ENCODE results near the gene LY6G5B.

The LY6G5B gene

DNA sequence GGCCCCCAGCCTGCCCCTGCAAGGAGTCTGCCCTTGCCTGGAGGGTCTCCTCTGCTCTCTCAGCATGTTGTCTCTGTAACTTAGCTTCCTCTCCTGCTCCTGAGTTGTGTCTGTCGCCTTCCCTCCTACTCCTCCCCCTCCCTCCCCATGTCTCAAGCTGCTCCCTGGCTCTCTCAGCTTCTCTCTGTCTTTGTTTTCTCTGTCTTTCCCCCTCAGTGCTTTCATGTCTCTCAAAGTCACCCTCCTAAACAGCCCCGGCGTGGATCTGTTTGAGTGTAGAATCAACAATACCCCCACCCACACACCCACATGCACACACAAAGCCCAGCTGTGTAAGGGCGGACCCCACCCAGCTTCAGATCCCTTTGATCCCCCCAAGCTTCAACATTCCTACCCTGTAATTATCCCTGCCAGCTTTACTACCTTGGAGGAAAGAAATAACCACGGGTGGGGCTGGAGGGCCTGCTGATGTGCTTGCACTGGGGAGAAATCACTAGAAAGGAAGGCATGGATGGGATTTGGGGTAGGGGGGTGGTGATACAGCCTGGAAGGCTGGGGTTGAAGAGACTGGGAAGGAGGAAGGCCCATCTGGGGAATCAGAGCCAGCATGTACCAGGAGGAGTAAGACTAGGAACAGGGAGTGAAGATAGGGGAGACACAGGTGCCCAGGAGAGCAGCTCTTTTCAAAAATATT lies 44.4 kb downstream of the LY6G5B start:
- DNase-seq (ENCODE audit: low read depth in 2 of 2, low spot score in 1 of 2), result no peak

- no peak for DNase-seq (ENCODE audit: low read depth in 2 of 2, low spot score in 1 of 2)
Measured at GRCh38 chr6:31715022-31715958, 45.5 kb downstream of the LY6G5B start, which contains the start of gene LY6G6D. TSS of gene LY6G6D (plus strand) at chr6:31715348. CDS start at chr6:31715356, 8 bp downstream.

DNA sequence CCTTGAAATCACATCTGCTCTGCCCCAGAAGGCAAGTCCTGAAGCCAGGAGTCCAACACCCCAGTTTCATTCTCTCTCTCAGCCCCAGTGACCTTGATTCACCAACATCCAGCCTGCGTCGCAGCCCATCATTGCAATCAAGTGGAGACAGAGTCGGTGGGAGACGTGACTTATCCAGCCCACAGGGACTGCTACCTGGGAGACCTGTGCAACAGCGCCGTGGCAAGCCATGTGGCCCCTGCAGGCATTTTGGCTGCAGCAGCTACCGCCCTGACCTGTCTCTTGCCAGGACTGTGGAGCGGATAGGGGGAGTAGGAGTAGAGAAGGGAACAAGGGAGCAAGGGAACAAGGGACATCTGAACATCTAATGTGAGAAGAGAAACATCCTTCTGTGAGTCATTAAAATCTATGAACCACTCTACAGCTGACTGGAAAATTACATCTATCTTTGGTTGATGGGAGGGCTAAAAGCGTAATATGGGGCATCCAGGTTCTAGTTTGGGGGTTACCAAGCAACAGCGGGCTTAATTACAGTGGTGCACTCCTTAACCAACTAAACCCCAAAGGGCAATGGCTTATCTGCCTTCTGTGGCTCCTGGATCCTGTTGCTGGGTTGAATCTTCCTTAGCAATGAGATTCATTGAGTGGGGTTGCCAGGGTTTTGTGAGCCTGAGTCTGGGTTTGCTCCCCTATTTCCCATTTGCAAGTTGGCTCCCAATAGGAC lies 47.9 kb downstream of the LY6G5B start:
- DNase-seq (ENCODE audit: low read depth in 2 of 2, low spot score in 1 of 2), result no peak

DNA sequence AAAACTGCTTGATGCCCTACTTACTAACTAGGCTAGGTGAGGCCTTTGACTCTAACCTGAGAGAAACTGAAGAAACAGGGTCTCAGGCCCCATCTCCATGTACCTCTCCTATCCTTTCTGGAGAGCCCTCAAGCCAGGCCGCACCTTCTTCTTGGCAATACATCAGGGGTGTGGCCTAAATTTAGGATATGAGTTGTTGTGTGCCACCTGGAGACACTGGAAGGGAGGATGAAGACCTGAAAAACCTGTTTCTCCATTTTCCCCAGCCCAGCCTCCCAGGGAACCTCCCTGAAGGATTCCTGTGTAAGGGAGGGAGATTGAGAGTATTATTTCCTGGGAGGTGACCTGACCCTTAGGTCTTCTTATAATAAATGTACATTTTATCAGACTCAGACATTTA lies 48.5 kb downstream of the LY6G5B start:
- no peak for DNase-seq (ENCODE audit: low read depth in 2 of 2, low spot score in 1 of 2)

DNA sequence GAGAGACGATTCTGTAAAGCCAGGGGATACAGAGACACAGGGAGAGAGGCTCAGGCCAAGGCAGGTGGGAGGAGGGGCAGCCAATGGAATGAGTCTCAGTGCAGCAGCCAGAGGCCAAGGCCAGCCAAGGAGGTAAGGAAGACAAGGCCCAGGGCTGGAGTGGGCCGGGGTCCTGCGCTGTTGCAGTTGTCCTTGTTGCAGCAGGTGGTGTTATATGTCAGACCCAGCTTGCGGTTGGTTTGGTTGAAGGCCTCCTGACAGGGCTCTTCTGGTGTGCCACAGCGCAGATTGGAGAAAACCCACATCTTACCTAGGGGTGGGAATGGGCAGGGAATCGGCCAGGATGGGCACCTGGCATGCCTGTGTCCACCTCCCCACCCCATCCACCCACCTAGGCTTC lies 49.2 kb downstream of the LY6G5B start:
- DNase-seq (ENCODE audit: low read depth in 2 of 2, low spot score in 1 of 2), result no peak

DNA sequence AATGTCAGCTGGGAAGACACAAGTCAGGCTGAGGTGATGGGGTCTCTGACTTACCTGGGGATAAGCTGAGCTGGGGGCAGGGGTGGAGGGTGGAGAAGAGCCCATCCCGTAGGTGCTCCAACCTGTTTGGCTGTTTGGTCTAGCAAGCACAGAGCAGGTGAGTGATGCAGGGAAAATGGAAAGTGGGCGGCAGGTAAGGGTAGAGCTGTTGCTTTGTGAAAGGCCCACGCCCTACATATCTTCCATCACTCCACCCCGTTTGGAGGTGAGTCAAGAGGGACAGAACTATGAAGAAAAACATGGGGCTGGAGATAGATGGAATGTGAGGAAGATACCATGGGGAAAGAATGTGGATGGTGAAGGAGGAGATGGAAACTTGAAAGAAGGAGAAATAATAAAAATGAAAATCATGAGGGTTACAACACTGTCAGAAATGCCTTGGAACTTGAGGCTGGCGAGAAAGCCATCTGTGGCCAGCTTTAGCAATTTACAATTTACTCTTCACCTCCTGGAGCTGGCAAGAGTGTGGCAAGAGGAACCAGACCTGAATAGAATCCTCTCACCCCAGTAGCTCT lies 50.5 kb downstream of the LY6G5B start:
- no peak for DNase-seq (ENCODE audit: low read depth in 2 of 2, low spot score in 1 of 2)

DNA sequence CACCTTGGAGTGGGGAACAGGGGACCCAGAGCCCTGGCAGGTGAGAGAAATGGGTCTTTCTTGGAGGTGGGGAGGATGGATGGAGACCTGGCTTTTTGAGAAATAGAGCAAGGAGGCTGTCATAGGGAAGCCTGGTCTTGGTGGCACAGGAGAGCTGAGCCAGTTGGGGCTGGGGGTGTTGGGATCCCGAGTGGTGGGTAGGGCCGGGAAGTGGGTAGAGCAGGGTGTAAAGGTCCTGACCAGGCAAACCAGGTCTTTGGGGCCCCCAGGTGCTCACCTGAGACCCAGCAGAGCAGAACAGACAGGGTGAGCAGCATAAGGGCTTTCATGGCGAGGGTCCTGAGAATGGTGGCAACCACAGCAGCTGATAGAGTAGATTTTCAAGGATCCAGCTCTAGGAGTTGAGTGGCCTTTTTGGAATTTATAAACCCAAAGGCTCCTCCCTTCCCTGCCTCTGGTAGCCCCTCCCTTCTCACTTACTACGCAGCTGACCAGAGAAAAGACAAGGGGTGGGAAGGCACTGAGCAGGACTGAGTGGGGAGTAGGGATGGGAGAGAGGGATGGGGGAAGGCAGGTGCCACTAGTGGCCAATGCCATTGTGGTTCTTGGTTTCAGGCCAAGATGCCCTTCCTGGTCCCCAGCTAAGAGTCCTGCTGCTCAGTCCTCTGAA lies 51.7 kb downstream of the LY6G5B start, which contains the start of gene LY6G6C:
Gene LY6G6C (minus strand): TSS at position 396 of the 670 bp plus-strand sequence. CDS start 67 bp downstream, at position 329.
- no peak for DNase-seq (ENCODE audit: low read depth in 2 of 2, low spot score in 1 of 2)

GRCh38 chr6:31722173-31722572 lies 52.4 kb downstream of the LY6G5B start:
- no peak for DNase-seq (ENCODE audit: low read depth in 2 of 2, low spot score in 1 of 2)
